ENCODE results near the gene ZFYVE26. TPM values are rescaled to one million over a fixed set of nuclear protein-coding genes. Genes with fewer than 3 reads are reported as not detected.

ZFYVE26 gene
- polyA plus RNA-seq, 2 donors, result 3.7 to 5.1 TPM

GRCh38 chr14:67782090-67782489 is 34.3 kb downstream of the ZFYVE26 start:
- H3K4me1 ChIP-seq (ENCODE audit: control insufficient read depth in 2 of 2, insufficient read depth in 2 of 2, low read length in 1 of 2), result peaks cover 0 to 4% of the 10 kb centered on the region in 2 donors
- H3K27me3 ChIP-seq (ENCODE audit: control insufficient read depth in 1 of 2, insufficient read depth in 2 of 2, low read length in 2 of 2), result no peaks in the 10 kb centered on the region
- peaks cover 18 to 43% of the 10 kb centered on the region in 2 donors for H3K36me3 ChIP-seq (ENCODE audit: control insufficient read depth in 2 of 2, insufficient read depth in 2 of 2, low read length in 1 of 2)
- no peak overlapping the region for H3K4me3 ChIP-seq (ENCODE audit: low read depth in 1 of 2, low read length in 2 of 2)
- H3K9me3 ChIP-seq (ENCODE audit: control insufficient read depth in 2 of 2, insufficient read depth in 1 of 2, low read depth in 1 of 2, low read length in 1 of 2), result no peaks in the 10 kb centered on the region
- no peak overlapping the region for H3K27ac ChIP-seq (ENCODE audit: low read depth in 2 of 2, low read length in 1 of 2)
- WGBS, 2 donors, result 57 to 92% methylated on average over 3 of the region's 3 CpGs

DNA sequence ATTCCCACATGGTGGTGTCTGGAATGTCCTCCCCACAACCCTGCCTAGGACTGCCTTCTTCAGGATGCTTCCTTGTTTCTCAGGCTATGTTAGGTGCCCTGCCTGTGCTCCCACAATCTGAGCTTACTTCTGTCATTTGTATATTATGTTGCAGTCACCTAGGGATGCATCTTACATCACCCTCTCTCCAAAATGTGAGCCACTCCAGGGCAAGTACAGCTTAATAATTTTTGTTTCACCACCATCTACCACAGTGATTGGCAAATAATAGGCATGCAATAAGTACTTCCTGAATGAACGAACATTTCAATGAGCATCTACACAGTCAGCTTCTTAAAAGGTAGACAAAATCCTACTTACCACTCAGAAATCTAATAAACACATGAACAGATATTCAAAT is 37.6 kb downstream of the ZFYVE26 start:
- H3K27ac ChIP-seq (ENCODE audit: low read depth in 2 of 2, low read length in 1 of 2), result no peak overlapping the region
- H3K4me3 ChIP-seq (ENCODE audit: low read depth in 1 of 2, low read length in 2 of 2), result no peak overlapping the region
- peaks cover 14 to 45% of the 10 kb centered on the region in 2 donors for H3K36me3 ChIP-seq (ENCODE audit: control insufficient read depth in 2 of 2, insufficient read depth in 2 of 2, low read length in 1 of 2)
- WGBS, 2 donors, result 84 to 89% methylated on average over 1 of the region's 1 CpG
- no peaks in the 10 kb centered on the region for H3K27me3 ChIP-seq (ENCODE audit: control insufficient read depth in 1 of 2, insufficient read depth in 2 of 2, low read length in 2 of 2)
- no peaks in the 10 kb centered on the region for H3K9me3 ChIP-seq (ENCODE audit: control insufficient read depth in 2 of 2, insufficient read depth in 1 of 2, low read depth in 1 of 2, low read length in 1 of 2)
- peaks cover 3 to 4% of the 10 kb centered on the region in 2 donors for H3K4me1 ChIP-seq (ENCODE audit: control insufficient read depth in 2 of 2, insufficient read depth in 2 of 2, low read length in 1 of 2)

DNA sequence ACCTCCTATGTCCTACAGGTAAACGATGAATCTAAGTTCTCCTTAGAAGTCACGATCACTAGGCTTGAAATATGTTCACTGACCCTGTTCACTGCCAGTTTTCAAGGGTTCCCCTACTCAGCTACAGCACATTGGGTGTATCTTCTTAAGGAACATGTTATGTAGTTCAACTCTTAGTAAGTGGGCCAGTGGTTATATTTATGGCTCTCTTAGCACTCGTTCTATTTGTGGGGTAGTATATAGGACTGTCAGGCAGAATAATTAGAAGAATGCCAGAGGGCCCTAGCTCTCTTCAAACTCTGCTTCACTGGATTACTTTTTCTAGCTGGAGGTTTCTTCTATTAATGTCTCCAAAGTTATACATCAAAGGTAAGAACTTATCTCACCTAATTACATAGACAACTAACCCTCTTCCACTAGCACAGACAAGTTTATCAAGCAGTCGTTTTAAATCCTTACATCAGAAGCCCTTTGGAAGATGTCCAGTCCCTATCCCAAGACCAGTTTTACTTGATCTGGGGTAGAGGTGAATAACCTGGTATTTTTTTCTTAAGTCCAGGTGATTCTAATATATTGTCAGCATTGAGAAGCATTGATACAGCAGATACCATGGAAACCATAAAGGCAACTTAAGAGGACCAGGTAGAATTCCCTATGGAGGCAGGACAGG is 39.6 kb downstream of the ZFYVE26 start:
- 70 to 75% methylated on average over 4 of the region's 4 CpGs for WGBS, 2 donors
- Histone ChIP-seq H3K9me3 (ENCODE audit: control insufficient read depth in 2 of 2, insufficient read depth in 1 of 2, low read depth in 1 of 2, low read length in 1 of 2) (no peaks in the 10 kb centered on the region), H3K4me3 (ENCODE audit: low read depth in 1 of 2, low read length in 2 of 2) (no peak overlapping the region), H3K36me3 (ENCODE audit: control insufficient read depth in 2 of 2, insufficient read depth in 2 of 2, low read length in 1 of 2) (peaks cover 3 to 40% of the 10 kb centered on the region in 2 donors), H3K27ac (ENCODE audit: low read depth in 2 of 2, low read length in 1 of 2) (no peak overlapping the region), H3K27me3 (ENCODE audit: control insufficient read depth in 1 of 2, insufficient read depth in 2 of 2, low read length in 2 of 2) (no peaks in the 10 kb centered on the region), H3K4me1 (ENCODE audit: control insufficient read depth in 2 of 2, insufficient read depth in 2 of 2, low read length in 1 of 2) (peaks cover 4% of the 10 kb centered on the region in 2 donors)

GRCh38 chr14:67773844-67774377 is 42.5 kb downstream of the ZFYVE26 start:
- 81 to 93% methylated on average over 5 of the region's 5 CpGs for WGBS, 2 donors
- H3K4me1 ChIP-seq (ENCODE audit: control insufficient read depth in 2 of 2, insufficient read depth in 2 of 2, low read length in 1 of 2), result peaks cover 4% of the 10 kb centered on the region in 2 donors
- no peaks in the 10 kb centered on the region for H3K27me3 ChIP-seq (ENCODE audit: control insufficient read depth in 1 of 2, insufficient read depth in 2 of 2, low read length in 2 of 2)
- no peaks in the 10 kb centered on the region for H3K9me3 ChIP-seq (ENCODE audit: control insufficient read depth in 2 of 2, insufficient read depth in 1 of 2, low read depth in 1 of 2, low read length in 1 of 2)
- H3K27ac ChIP-seq (ENCODE audit: low read depth in 2 of 2, low read length in 1 of 2), result peak overlapping the region in 1 of 2 donors; percentile 42
- H3K36me3 ChIP-seq (ENCODE audit: control insufficient read depth in 2 of 2, insufficient read depth in 2 of 2, low read length in 1 of 2), result peaks cover 3 to 34% of the 10 kb centered on the region in 2 donors
- H3K4me3 ChIP-seq (ENCODE audit: low read depth in 1 of 2, low read length in 2 of 2), result no peak overlapping the region

- H3K27me3 ChIP-seq (ENCODE audit: control insufficient read depth in 1 of 2, insufficient read depth in 2 of 2, low read length in 2 of 2), result no peaks in the 10 kb centered on the region
- no peak overlapping the region for H3K4me3 ChIP-seq (ENCODE audit: low read depth in 1 of 2, low read length in 2 of 2)
- WGBS, 2 donors, result 63 to 80% methylated on average over 2 of the region's 2 CpGs
- no peaks in the 10 kb centered on the region for H3K9me3 ChIP-seq (ENCODE audit: control insufficient read depth in 2 of 2, insufficient read depth in 1 of 2, low read depth in 1 of 2, low read length in 1 of 2)
- H3K27ac ChIP-seq (ENCODE audit: low read depth in 2 of 2, low read length in 1 of 2), result no peak overlapping the region
- H3K4me1 ChIP-seq (ENCODE audit: control insufficient read depth in 2 of 2, insufficient read depth in 2 of 2, low read length in 1 of 2), result peaks cover 0 to 2% of the 10 kb centered on the region in 2 donors
- H3K36me3 ChIP-seq (ENCODE audit: control insufficient read depth in 2 of 2, insufficient read depth in 2 of 2, low read length in 1 of 2), result peaks cover 8 to 20% of the 10 kb centered on the region in 2 donors
These were observed 48.2 kb downstream of the ZFYVE26 start for GRCh38 chr14:67768219-67768618.

DNA sequence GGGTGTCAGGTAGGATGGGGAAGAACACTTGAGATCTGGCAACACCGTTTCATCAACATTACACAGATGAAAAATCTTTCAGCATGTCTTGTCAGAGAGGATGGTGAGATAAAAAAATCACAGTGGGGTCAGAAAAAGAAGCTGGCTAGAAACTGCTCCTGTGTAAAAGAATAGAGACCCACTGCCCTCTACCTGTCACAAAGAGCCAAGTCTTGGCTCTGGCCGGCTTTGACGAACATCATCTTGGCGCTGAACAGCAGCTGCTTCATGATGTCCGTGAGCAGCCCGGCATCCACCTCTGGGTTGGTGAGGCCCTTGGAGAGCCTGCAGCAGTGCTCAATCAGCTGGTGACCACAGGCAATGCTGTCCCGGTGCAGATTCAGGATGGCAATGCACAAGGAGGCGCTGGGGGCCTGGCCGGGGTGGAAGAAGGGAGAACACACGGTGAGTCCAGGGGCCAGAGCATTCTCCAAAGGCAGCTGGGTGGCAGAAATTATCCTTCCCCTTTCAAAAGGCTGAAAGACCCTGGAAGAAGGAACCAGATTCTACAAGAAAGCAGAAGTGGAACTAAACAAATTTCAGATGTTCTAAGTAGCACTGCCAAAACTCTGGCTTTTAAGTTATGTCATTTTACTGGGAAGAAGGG is 50.2 kb downstream of the ZFYVE26 start:
- Histone ChIP-seq H3K27ac (ENCODE audit: low read depth in 2 of 2, low read length in 1 of 2) (peak overlapping the region in 1 of 2 donors; percentile 26), H3K4me3 (ENCODE audit: low read depth in 1 of 2, low read length in 2 of 2) (no peak overlapping the region)
- WGBS, 2 donors, result 75 to 82% methylated on average over 10 of the region's 10 CpGs

DNA sequence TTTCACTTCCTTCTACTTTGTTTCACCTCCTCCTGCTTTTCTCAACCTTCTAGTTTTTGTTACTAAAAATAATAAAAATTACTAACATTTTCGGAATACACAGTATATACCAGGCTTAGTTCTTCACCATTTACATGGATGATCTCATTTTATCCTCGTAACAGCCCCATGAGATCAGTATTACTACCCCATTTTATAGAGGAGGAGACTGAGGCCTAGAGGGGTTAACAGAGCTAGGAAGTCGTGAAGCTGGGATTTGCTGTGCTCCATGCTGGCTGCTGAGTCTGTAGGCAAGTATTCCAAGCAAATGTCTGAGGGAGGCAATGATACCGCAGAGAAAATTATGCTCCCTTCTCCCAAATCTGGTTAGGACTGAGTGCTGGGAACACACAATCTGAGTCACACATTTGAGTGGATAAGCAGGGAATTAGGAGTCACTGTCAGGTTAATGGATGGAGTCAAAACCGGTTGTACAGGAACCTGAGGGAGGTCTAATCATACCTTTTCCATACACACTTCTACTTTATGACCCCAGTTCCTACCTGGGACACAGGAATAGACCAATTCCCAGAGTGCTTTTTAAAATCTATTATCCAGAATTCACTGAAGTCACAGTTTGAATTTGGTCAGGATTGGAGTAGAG is 51.1 kb downstream of the ZFYVE26 start:
- Histone ChIP-seq H3K27ac (ENCODE audit: low read depth in 2 of 2, low read length in 1 of 2) (peak overlapping the region; percentile 17 to 75), H3K36me3 (ENCODE audit: control insufficient read depth in 2 of 2, insufficient read depth in 2 of 2, low read length in 1 of 2) (peaks cover 8 to 25% of the 10 kb centered on the region in 2 donors), H3K4me1 (ENCODE audit: control insufficient read depth in 2 of 2, insufficient read depth in 2 of 2, low read length in 1 of 2) (peaks cover 0 to 2% of the 10 kb centered on the region in 2 donors), H3K27me3 (ENCODE audit: control insufficient read depth in 1 of 2, insufficient read depth in 2 of 2, low read length in 2 of 2) (no peaks in the 10 kb centered on the region), H3K4me3 (ENCODE audit: low read depth in 1 of 2, low read length in 2 of 2) (no peak overlapping the region), H3K9me3 (ENCODE audit: control insufficient read depth in 2 of 2, insufficient read depth in 1 of 2, low read depth in 1 of 2, low read length in 1 of 2) (no peaks in the 10 kb centered on the region)
- 70 to 72% methylated on average over 5 of the region's 5 CpGs for WGBS, 2 donors

More for the DNA sequence above, 50.2 kb downstream of the ZFYVE26 start:
- Histone ChIP-seq H3K4me1 (ENCODE audit: control insufficient read depth in 2 of 2, insufficient read depth in 2 of 2, low read length in 1 of 2) (peaks cover 0 to 2% of the 10 kb centered on the region in 2 donors), H3K27me3 (ENCODE audit: control insufficient read depth in 1 of 2, insufficient read depth in 2 of 2, low read length in 2 of 2) (no peaks in the 10 kb centered on the region), H3K36me3 (ENCODE audit: control insufficient read depth in 2 of 2, insufficient read depth in 2 of 2, low read length in 1 of 2) (peaks cover 8 to 20% of the 10 kb centered on the region in 2 donors), H3K9me3 (ENCODE audit: control insufficient read depth in 2 of 2, insufficient read depth in 1 of 2, low read depth in 1 of 2, low read length in 1 of 2) (no peaks in the 10 kb centered on the region)

DNA sequence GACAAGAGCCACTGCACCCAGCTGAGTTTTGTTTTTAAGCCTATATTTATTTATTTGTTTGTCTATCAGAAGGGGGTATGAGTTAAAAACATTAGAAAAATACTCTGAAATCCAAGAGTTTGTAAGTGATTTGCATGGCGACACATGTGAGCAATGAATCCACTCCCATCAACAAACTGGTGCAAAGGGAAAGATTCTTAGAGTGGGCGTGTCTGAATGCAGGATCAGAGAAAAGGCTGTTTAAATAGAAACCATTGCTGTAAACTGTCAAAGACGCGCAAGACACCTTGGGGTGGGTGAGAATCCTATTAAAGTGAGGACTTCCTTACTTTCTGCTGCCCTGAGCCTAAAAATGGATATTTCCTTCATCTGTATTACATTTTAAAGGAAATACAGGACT is 51.9 kb downstream of the ZFYVE26 start:
- Histone ChIP-seq H3K27ac (ENCODE audit: low read depth in 2 of 2, low read length in 1 of 2) (no peak overlapping the region), H3K36me3 (ENCODE audit: control insufficient read depth in 2 of 2, insufficient read depth in 2 of 2, low read length in 1 of 2) (peaks cover 8 to 25% of the 10 kb centered on the region in 2 donors), H3K4me1 (ENCODE audit: control insufficient read depth in 2 of 2, insufficient read depth in 2 of 2, low read length in 1 of 2) (peaks cover 0 to 2% of the 10 kb centered on the region in 2 donors), H3K9me3 (ENCODE audit: control insufficient read depth in 2 of 2, insufficient read depth in 1 of 2, low read depth in 1 of 2, low read length in 1 of 2) (no peaks in the 10 kb centered on the region), H3K4me3 (ENCODE audit: low read depth in 1 of 2, low read length in 2 of 2) (no peak overlapping the region), H3K27me3 (ENCODE audit: control insufficient read depth in 1 of 2, insufficient read depth in 2 of 2, low read length in 2 of 2) (no peaks in the 10 kb centered on the region)
- WGBS, 2 donors, result 84 to 85% methylated on average over 4 of the region's 4 CpGs

- Histone ChIP-seq H3K27me3 (ENCODE audit: control insufficient read depth in 1 of 2, insufficient read depth in 2 of 2, low read length in 2 of 2) (no peaks in the 10 kb centered on the region), H3K36me3 (ENCODE audit: control insufficient read depth in 2 of 2, insufficient read depth in 2 of 2, low read length in 1 of 2) (peaks cover 8 to 21% of the 10 kb centered on the region in 2 donors), H3K4me3 (ENCODE audit: low read depth in 1 of 2, low read length in 2 of 2) (no peak overlapping the region), H3K4me1 (ENCODE audit: control insufficient read depth in 2 of 2, insufficient read depth in 2 of 2, low read length in 1 of 2) (peaks cover 0 to 2% of the 10 kb centered on the region in 2 donors), H3K27ac (ENCODE audit: low read depth in 2 of 2, low read length in 1 of 2) (peak overlapping the region; percentile 61 to 72), H3K9me3 (ENCODE audit: control insufficient read depth in 2 of 2, insufficient read depth in 1 of 2, low read depth in 1 of 2, low read length in 1 of 2) (no peaks in the 10 kb centered on the region)
- 64 to 74% methylated on average over 4 of the region's 4 CpGs for WGBS, 2 donors
These were observed 53.1 kb downstream of the ZFYVE26 start for GRCh38 chr14:67763158-67763822.

Measured in esophagus (tissue), 2 donors.